DMS114 treated with DMSO at 0.1 percent for 48 hours (cell line): ENCODE results near the gene ING1.
"Not testable (repeated sequence)": the region's sequence is repeated elsewhere in the genome, so short reads cannot be mapped to it uniquely, and the experiment has no call there.

Experiments used
- DNase-seq: peaks from one replicate; lab custom pipeline; 2025; ENCODE audit not compliant: unreplicated experiment; lab: John Stamatoyannopoulos, UW

The ING1 gene

DNA sequence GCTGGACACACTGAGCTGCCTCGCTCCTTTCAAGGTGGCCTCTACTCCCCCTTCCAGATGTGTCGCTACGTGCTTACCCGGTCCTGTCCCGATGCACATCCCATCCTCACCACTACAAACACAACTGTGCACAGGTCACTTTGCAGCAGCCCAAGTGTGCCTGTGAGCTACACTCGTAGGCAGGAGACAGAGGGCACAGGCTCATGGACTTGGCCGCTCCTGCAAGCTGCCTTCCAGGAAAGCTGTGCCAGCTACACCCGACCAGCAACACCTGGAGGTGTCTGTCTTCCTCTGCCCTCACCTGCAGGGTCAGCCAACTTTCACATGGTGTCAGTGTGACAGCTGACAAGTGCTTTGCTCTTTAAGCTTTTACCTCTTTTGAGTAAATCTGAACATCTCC is 23.0 kb upstream of the ING1 start:
- no peak for DNase-seq

GRCh38 chr13:110695774-110696173 is 17.7 kb upstream of the ING1 start:
- not testable (repeated sequence) for DNase-seq

- no peak for DNase-seq
Observed at GRCh38 chr13:110696776-110697175, 16.7 kb upstream of the ING1 start.

DNA sequence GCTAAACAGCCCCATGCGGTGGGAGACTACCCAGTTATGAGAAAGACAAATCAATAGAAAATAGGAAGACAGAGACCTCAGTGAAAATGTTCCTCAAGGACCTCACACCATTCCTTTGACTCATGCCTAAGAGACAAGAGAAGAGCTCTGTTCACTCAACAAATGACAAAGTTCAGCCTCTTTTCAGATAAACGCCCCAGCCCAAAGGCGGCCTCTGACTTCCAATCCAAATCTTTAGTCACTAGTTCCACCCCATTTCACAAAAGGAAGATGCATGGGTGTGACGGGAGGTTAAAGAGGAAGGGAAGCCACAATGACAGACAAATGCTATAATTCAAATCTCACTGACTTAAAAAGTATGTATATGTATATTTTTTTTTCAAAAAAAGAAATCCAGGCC is 15.7 kb upstream of the ING1 start:
- no peak for DNase-seq

DNA sequence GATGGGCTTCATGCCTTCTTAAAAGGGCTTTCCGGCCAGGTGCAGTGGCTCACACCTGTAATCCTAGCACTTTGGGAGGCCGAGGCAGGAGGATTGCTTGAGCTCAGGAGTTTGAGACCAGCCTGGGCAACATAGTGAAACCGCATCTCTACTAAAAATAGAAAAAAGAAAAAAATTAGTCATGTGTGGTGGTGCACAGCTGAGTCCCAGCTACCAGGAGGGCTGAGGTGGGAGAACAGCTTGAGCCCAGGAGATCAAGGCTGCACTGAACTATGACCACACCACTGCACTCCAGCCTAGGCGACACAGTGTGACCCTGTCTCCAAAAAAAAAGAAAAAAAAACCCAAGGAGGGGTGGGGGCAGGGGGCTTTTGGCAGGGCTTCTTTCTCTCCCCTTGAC is 14.8 kb upstream of the ING1 start:
- no peak for DNase-seq

- no peak for DNase-seq
Observed at GRCh38 chr13:110699148-110700145, 14.1 kb upstream of the ING1 start.

GRCh38 chr13:110700186-110700585 is 13.3 kb upstream of the ING1 start:
- no peak for DNase-seq

DNA sequence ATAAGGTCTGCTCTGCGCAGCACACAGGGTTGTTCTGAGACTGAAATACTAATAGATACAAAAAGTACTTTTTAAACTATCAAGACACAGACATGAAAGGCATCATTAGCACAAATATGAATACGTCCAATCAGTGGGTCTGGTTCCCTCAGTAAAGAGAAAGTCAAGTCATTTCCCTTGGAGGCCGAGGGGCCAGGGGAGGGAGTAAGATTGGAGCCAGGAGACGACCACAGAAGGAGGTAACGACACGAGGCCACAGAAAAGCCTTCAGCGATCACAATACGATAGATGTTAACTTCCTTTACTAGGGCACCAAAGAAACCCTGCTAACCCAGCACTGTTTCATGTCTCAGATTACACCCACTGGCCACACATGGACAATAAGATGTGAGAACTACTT is 12.9 kb upstream of the ING1 start:
- no peak for DNase-seq

- not testable (repeated sequence) for DNase-seq
Observed at GRCh38 chr13:110701061-110701460, 12.4 kb upstream of the ING1 start.

DNA sequence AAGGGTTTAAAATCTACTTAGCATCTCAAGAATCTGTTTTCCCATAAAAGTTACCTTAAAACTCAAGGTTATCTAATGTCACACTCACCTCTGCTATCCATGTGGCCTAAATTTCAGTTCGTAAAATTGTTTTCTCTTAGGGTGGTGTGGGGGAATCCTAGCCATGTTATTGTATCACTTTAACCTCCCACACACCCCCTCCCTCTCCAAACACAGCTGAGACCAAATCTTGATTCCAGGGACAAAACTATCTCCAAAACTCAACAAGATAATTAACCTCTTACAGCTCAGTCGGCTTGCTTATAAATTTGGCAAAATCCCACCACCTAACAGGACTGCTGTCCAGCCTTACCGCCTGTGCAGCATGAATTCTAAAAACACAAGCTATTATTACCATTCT is 11.4 kb upstream of the ING1 start:
- DNase-seq, result no peak

GRCh38 chr13:110702591-110703526 is 10.6 kb upstream of the ING1 start:
- DNase-seq, result no peak

- no peak for DNase-seq
Observed at GRCh38 chr13:110705356-110705825, 8.1 kb upstream of the ING1 start.

DNA sequence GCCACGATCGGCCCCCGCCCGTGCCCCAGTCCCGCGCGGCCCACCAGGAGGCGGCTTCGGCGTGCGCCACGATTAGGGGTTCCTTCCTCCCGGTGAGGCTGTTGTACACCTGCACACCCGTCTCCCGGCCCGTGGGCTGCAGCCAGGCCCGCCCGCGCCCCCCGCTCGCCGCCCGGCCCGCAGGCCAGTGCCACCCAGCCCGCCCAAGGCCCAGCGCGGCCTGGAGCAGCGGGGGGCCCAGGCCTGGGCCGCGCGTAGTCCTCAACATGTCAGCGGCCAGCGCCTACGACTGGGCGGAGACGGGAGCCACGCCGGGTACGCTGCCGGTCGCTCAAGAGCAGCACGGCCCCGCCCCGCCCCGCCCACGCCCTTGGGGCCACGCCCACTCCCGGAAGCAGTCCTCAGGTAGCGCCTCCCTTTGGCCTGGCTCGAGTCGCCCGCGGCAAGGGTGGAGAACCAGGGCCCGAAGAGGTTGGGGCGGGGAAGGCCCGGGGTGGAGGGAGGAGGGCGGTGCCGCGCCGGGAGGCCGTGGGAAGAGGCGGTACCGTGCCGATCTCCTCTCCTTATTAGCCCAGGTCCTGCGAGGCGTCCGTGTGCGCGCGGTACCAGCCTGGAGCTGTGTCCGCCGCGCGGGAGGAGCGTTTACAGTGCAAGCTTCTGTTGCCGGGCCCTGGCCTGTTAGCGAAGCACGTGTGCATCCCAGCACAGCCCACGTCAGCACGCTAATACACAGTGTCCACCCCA is 7.5 kb upstream of the ING1 start, which contains the start of gene CARS2:
TSS of gene CARS2 (minus strand) at position 291 of the 744 bp plus-strand sequence. CDS start at position 268, 23 bp downstream.
- peak; percentile 74 for DNase-seq

- no peak for DNase-seq
Observed at GRCh38 chr13:110706570-110707372, 6.7 kb upstream of the ING1 start.

GRCh38 chr13:110712081-110712848 is 1.2 kb upstream of the ING1 start:
- peak; percentile 46 for DNase-seq

DNA sequence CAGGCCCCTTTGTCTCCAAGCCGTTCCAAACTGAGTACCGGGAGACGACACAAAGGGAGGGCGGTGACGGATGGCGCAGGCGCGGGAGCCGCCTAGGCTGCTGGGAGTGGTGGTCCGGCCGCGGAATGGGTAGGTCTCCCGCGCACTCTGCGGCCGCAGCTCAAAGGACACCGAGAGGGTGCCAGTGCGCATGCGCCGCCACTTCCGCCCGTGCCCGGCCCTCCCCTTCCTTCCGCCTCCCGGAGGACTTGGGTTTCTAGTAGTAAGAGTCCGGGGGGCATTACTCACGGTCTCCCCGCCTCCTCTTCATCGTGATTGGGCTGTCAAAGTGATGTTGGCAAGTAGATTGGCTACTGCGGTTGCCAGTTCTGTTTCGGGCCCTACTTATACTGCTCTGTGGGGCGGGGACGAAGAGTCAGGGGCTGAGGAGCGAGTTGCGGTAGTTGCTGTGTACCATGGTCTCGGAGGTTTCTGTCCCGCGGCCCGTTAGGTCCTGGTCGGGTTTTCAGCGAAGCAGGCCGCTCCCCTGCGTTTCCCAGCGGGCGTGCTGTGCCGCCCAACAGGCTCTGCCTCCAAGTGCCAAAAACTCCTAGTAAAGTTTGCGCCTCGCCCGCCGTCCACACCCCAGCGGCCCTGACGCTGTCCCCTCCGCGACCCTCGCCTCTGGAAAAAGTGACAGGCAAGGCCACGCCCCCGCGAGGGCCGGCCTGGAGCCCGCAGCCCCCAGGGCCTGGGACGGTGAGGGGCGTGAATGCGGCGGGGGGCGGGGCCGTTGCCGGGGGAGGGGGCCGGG is 455 bp upstream of the ING1 start:
- DNase-seq, result peak; percentile 90

DNA sequence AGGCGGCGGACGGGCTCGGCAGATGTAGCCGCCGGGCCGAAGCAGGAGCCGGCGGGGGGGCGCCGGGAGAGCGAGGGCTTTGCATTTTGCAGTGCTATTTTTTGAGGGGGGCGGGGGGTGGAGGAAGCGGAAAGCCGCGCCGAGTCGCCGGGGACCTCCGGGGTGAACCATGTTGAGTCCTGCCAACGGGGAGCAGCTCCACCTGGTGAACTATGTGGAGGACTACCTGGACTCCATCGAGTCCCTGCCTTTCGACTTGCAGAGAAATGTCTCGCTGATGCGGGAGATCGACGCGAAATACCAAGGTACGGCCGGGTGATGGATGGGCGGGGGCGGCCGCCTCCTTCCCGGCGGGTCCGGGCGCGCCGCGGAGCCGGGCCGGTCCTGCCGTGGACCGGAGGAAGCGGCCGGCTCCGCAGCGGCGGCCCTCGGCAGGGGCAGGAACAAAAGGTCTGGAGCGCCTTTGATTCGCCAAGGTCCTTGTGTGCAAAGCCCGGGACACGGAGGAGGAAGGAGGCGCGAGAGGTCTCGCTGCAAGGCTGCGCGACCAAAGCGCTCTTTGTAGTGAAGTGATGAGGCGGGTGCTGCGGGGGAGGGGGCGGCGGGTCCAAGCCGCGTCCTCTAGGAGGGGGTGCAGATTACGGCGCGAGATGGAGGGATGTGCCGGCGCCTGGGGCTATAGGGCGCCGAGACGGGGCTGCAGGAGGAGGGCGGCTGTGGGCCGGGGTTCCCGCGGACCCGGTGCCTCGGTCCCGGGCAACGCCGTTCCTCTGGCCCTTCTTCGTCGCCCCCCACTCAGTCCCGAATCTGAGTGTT is 689 bp downstream of the ING1 start:
- DNase-seq, result no peak
